ENCODE results near the gene PRSS22.

Gene PRSS22

GRCh38 chr16:2902337-2903130, 44.6 kb upstream of the PRSS22 start:
- H3K4me3 ChIP-seq (ENCODE audit: low read depth, low read length): no peak overlapping the region
- no peak for TF ChIP-seq CTCF (IDR thresholded peaks at IDR 0.05; ENCODE audit: borderline replicate concordance, insufficient read depth, low read depth, low read length)

GRCh38 chr16:2900526-2901075, 42.6 kb upstream of the PRSS22 start:
- no peak overlapping the region for H3K4me3 ChIP-seq (ENCODE audit: low read depth, low read length)
- no peak for TF ChIP-seq CTCF (IDR thresholded peaks at IDR 0.05; ENCODE audit: borderline replicate concordance, insufficient read depth, low read depth, low read length)

GRCh38 chr16:2899564-2900072, 41.6 kb upstream of the PRSS22 start:
- TF ChIP-seq CTCF (IDR thresholded peaks at IDR 0.05; ENCODE audit: borderline replicate concordance, insufficient read depth, low read depth, low read length): no peak
- no peak overlapping the region for H3K4me3 ChIP-seq (ENCODE audit: low read depth, low read length)

- TF ChIP-seq CTCF (IDR thresholded peaks at IDR 0.05; ENCODE audit: borderline replicate concordance, insufficient read depth, low read depth, low read length): no peak
- no peak overlapping the region for H3K4me3 ChIP-seq (ENCODE audit: low read depth, low read length)
These were observed 41.0 kb upstream of the PRSS22 start for GRCh38 chr16:2898831-2899563.

GRCh38 chr16:2897110-2897509, 39.1 kb upstream of the PRSS22 start:
- no peak overlapping the region for H3K4me3 ChIP-seq (ENCODE audit: low read depth, low read length)
- TF ChIP-seq CTCF (IDR thresholded peaks at IDR 0.05; ENCODE audit: borderline replicate concordance, insufficient read depth, low read depth, low read length): no peak

- no peak for TF ChIP-seq CTCF (IDR thresholded peaks at IDR 0.05; ENCODE audit: borderline replicate concordance, insufficient read depth, low read depth, low read length)
- no peak overlapping the region for H3K4me3 ChIP-seq (ENCODE audit: low read depth, low read length)
These were observed 38.6 kb upstream of the PRSS22 start for GRCh38 chr16:2896480-2897010.

Data from GM12875 (cell line).